HUES48 (cell line): Measurements from ENCODE around the gene GCC1.

ENCODE experiments used
- H3K27ac ChIP-seq: one replicate; pipeline ENCODE4 v1.7.0; 2013; ENCODE audit warnings: low read depth, low read length, inconsistent platforms
- H3K27me3 ChIP-seq: 2 replicates; pipeline ENCODE4 v1.6.1; 2013; ENCODE audit warnings: mild to moderate bottlenecking, low read length; ENCODE audit not compliant: control insufficient read depth, insufficient read depth
- H3K36me3 ChIP-seq: 2 replicates; pipeline ENCODE4 v1.6.1; 2013; ENCODE audit warnings: low read length; ENCODE audit not compliant: control insufficient read depth, insufficient read depth
- H3K4me1 ChIP-seq: 2 replicates; pipeline ENCODE4 v1.6.1; 2013; ENCODE audit warnings: mild to moderate bottlenecking, low read length; ENCODE audit not compliant: control insufficient read depth, insufficient read depth
- H3K4me3 ChIP-seq: 2 replicates; pipeline ENCODE4 v1.5.1; 2013; ENCODE audit warnings: mild to moderate bottlenecking, low read depth, low read length
- H3K9ac ChIP-seq: 2 replicates; pipeline ENCODE4 v1.6.1; 2013; ENCODE audit warnings: mild to moderate bottlenecking, low read depth, low read length, moderate library complexity
- H3K9me3 ChIP-seq: 2 replicates; pipeline ENCODE4 v1.6.1; 2013; ENCODE audit warnings: low read length; ENCODE audit not compliant: control insufficient read depth, insufficient read depth

Gene GCC1

DNA sequence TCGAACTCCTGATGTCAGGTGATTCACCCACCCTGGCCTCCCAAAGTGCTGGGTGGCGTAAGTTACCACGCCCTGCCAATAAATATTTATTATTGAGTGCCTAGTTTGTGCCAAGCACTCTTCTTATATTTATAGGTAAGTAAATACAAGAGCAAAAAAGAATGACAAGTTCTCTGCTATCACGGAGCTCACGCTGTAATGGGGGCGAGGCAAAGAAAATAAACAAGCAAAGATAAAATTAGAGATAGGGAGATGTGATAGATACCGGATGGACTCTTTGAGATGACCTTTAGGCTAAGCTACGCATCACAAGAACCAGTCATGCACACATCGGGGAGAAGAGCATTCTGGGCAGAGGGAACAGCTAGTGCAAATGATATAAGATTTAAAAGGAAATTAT lies 46.3 kb downstream of the GCC1 start:
- peaks cover 55% of the 10 kb centered on the region for H3K27me3 ChIP-seq
- no peak overlapping the region for H3K9ac ChIP-seq
- no peaks in the 10 kb centered on the region for H3K9me3 ChIP-seq
- no peaks in the 10 kb centered on the region for H3K36me3 ChIP-seq
- H3K4me3 ChIP-seq: no peak overlapping the region
- peaks cover 15% of the 10 kb centered on the region for H3K4me1 ChIP-seq
- H3K27ac ChIP-seq: no peak overlapping the region

DNA sequence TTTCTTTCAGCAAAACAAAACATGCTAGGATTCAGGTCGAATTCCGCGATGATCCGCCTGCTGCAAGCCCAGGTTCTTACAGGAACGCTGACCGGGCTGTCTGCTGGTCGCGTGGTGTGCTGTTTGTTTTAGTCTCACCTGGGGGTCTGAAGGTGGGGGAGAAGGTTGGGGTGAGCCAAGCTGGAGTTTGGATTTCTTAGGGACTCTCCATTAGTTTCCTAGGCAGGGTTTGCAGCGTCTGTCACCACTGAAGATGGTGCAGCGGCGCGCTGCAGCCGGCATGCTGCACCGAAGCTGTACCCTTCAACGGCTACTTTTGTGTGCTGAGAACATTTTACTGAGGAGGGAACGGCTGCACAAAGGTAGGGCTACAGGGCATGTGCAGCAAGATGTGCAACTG lies 48.7 kb downstream of the GCC1 start:
- Histone ChIP-seq H3K4me3 (peak overlapping the region; percentile 43), H3K4me1 (peaks cover 15% of the 10 kb centered on the region), H3K9me3 (no peaks in the 10 kb centered on the region), H3K9ac (no peak overlapping the region), H3K36me3 (no peaks in the 10 kb centered on the region), H3K27ac (no peak overlapping the region), H3K27me3 (peaks cover 68% of the 10 kb centered on the region)

GRCh38 chr7:127536394-127536691 lies 49.1 kb downstream of the GCC1 start:
- no peak overlapping the region for H3K27ac ChIP-seq
- peaks cover 15% of the 10 kb centered on the region for H3K4me1 ChIP-seq
- no peak overlapping the region for H3K9ac ChIP-seq
- peak overlapping the region; percentile 43 for H3K4me3 ChIP-seq
- peaks cover 68% of the 10 kb centered on the region for H3K27me3 ChIP-seq
- no peaks in the 10 kb centered on the region for H3K9me3 ChIP-seq
- H3K36me3 ChIP-seq: no peaks in the 10 kb centered on the region

GRCh38 chr7:127535546-127536393 lies 49.6 kb downstream of the GCC1 start:
- H3K27me3 ChIP-seq: peaks cover 68% of the 10 kb centered on the region
- H3K4me1 ChIP-seq: peaks cover 15% of the 10 kb centered on the region
- no peaks in the 10 kb centered on the region for H3K9me3 ChIP-seq
- H3K36me3 ChIP-seq: no peaks in the 10 kb centered on the region
- H3K9ac ChIP-seq: no peak overlapping the region
- H3K4me3 ChIP-seq: no peak overlapping the region
- H3K27ac ChIP-seq: no peak overlapping the region

DNA sequence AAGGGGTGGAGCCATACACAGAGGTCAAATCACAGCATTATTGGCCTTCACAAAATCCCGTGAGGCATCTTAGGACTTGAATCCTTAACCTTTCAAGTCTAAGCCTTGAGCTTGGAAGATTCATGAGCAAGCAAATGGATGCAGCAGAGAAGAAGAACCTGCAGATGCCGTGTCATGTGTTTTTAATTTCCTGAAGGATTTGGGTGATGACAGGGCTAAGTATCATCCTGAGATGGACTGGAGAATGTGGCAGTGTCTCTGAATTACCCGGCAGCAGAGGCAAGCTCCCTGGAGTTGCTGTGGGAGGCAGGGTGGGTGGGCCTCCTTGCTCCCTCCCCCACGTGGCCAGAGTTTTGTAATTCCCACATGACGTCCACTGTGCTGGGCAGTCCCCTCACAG lies 50.8 kb downstream of the GCC1 start:
- Histone ChIP-seq H3K36me3 (no peaks in the 10 kb centered on the region), H3K4me3 (no peak overlapping the region), H3K9me3 (no peaks in the 10 kb centered on the region), H3K4me1 (peaks cover 15% of the 10 kb centered on the region), H3K27ac (no peak overlapping the region), H3K27me3 (peaks cover 70% of the 10 kb centered on the region), H3K9ac (no peak overlapping the region)

DNA sequence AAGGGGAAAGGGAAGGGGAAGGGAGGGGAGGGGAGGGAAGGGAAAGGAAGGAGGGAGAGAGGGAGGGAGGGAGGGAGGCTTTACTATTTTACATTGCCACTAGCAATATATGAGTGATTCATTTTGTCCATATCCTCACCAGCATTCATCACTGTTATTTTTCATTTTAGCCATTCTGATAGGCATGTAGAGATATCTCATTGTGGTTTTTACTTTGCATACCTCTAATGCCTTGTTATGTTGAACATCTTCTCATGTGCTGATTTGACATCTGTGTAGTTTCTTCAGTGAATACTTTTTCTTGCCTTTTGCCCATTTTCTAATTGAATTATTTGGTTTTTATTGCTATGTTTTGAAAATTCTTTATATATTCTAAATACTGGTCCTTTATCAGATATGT lies 52.7 kb downstream of the GCC1 start:
- no peak overlapping the region for H3K4me3 ChIP-seq
- H3K36me3 ChIP-seq: no peaks in the 10 kb centered on the region
- H3K4me1 ChIP-seq: peaks cover 15% of the 10 kb centered on the region
- H3K9me3 ChIP-seq: 0 out of 2 replicates have a peak, but pooled peaks cover 2% of the 10 kb centered on the region
- no peak overlapping the region for H3K27ac ChIP-seq
- H3K9ac ChIP-seq: no peak overlapping the region
- H3K27me3 ChIP-seq: peaks cover 70% of the 10 kb centered on the region

GRCh38 chr7:127532151-127532550 lies 53.2 kb downstream of the GCC1 start:
- H3K4me1 ChIP-seq: peaks cover 13% of the 10 kb centered on the region
- no peaks in the 10 kb centered on the region for H3K36me3 ChIP-seq

More at GRCh38 chr7:127532151-127532550, 53.2 kb downstream of the GCC1 start:
- H3K27ac ChIP-seq: no peak overlapping the region
- no peak overlapping the region for H3K4me3 ChIP-seq
- H3K9ac ChIP-seq: no peak overlapping the region
- H3K27me3 ChIP-seq: peaks cover 70% of the 10 kb centered on the region
- H3K9me3 ChIP-seq: 0 out of 2 replicates have a peak, but pooled peaks cover 2% of the 10 kb centered on the region
